IMR-90 (cell line): Measurements from ENCODE around the gene TMUB1. TPM values are rescaled to one million over a fixed set of nuclear protein-coding genes. Genes with fewer than 3 reads are reported as not detected.

Experiments used
- ATAC-seq: fragments of 200-7000 bp; cut with Tn5 transposase; 2 replicates; pipeline ENCODE4 v1.9.1; 2020; ENCODE audit warnings: low read depth, mild to moderate bottlenecking, moderate library complexity
- BruUV-seq: library from RNA; stranded (reverse); fragments of 400-500 nt; replicated peaks from 2 replicates; lab custom pipeline; 2021; lab: Mats Ljungman, UMichigan
- CTCF ChIA-PET: fragments of 300-600 bp; formaldehyde crosslinking; extraction: SDS; loops from one replicate; lab custom pipeline; 2021; ENCODE audit warnings: antibody characterized with exemption; lab: Yijun Ruan, JAX
- POLR2A ChIA-PET: fragments of 300-600 bp; sonication (Branson Sonifier 250); formaldehyde crosslinking; loops from one replicate; lab custom pipeline; 2022; ENCODE audit warnings: antibody characterized with exemption; ENCODE audit not compliant: unreplicated experiment; lab: Charles Lee
- DNase-seq: peaks from one replicate; pipeline ENCODE4 v3.0.0; 2013
- H2AFZ ChIP-seq: replicated peaks from 2 replicates; pipeline ENCODE3; 2013; ENCODE audit warnings: low read length, mild to moderate bottlenecking; ENCODE audit not compliant: poor library complexity
- H2AK5ac ChIP-seq: 2 replicates; pipeline ENCODE4 v1.6.1; 2013; ENCODE audit warnings: low read depth, low read length, inconsistent platforms
- H2AK9ac ChIP-seq: replicated peaks from 2 replicates; pipeline ENCODE3; 2013; ENCODE audit warnings: mild to moderate bottlenecking, low read depth, low read length, moderate library complexity; ENCODE audit not compliant: poor library complexity
- H2BK120ac ChIP-seq: 2 replicates; pipeline ENCODE4 v1.6.1; 2013; ENCODE audit warnings: low read depth, low read length, inconsistent platforms
- H2BK15ac ChIP-seq: 3 replicates; pipeline ENCODE4 v1.6.1; 2013; ENCODE audit warnings: low read depth, low read length, inconsistent platforms
- H2BK20ac ChIP-seq: 2 replicates; pipeline ENCODE4 v1.6.1; 2013; ENCODE audit warnings: low read depth, mild to moderate bottlenecking, inconsistent platforms, low read length, moderate library complexity
- H2BK5ac ChIP-seq: 2 replicates; pipeline ENCODE4 v1.6.1; 2013; ENCODE audit warnings: mild to moderate bottlenecking, low read depth, low read length, inconsistent platforms; ENCODE audit not compliant: poor library complexity, severe bottlenecking
- H3K14ac ChIP-seq: replicated peaks from 2 replicates; pipeline ENCODE4 v1.6.1; 2013; ENCODE audit warnings: low read depth, low read length, inconsistent platforms
- H3K18ac ChIP-seq: 2 replicates; pipeline ENCODE4 v1.6.1; 2013; ENCODE audit warnings: low read depth, low read length, control low read depth
- H3K23ac ChIP-seq: 2 replicates; pipeline ENCODE4 v1.6.1; 2013; ENCODE audit warnings: low read depth, low read length, inconsistent platforms
- H3K27ac ChIP-seq: 2 replicates; pipeline ENCODE4 v1.5.1; 2013; ENCODE audit warnings: mild to moderate bottlenecking, control low read depth, low read length; ENCODE audit not compliant: insufficient read depth
- H3K27me3 ChIP-seq: 2 replicates; pipeline ENCODE4 v1.6.1; 2013; ENCODE audit warnings: low read length; ENCODE audit not compliant: control insufficient read depth, insufficient read depth
- H3K36me3 ChIP-seq: 2 replicates; pipeline ENCODE4 v1.6.1; 2013; ENCODE audit warnings: low read length, mixed read lengths; ENCODE audit not compliant: control insufficient read depth, insufficient read depth
- H3K4ac ChIP-seq: 2 replicates; pipeline ENCODE4 v1.6.1; 2013; ENCODE audit warnings: low read depth, low read length, inconsistent platforms
- H3K4me1 ChIP-seq: 2 replicates; pipeline ENCODE4 v1.6.1; 2013; ENCODE audit warnings: low read length, mixed read lengths; ENCODE audit not compliant: control insufficient read depth, insufficient read depth
- H3K4me2 ChIP-seq: 2 replicates; pipeline ENCODE4 v1.6.1; 2013; ENCODE audit warnings: low read depth, mild to moderate bottlenecking, control low read depth, low read length, moderate library complexity
- H3K4me3 ChIP-seq: 2 replicates; pipeline ENCODE4 v1.5.1; 2013; ENCODE audit warnings: low read depth, mild to moderate bottlenecking, control low read depth, low read length, moderate library complexity; ENCODE audit not compliant: insufficient read depth
- H3K56ac ChIP-seq: 2 replicates; pipeline ENCODE4 v1.6.1; 2013; ENCODE audit warnings: low read length, inconsistent platforms; ENCODE audit not compliant: insufficient read depth; ENCODE audit errors: extremely low read depth
- H3K79me1 ChIP-seq, 2 experiments: 2 replicates each; pipeline ENCODE4 v1.6.1; 2013; ENCODE audit warnings: low read length in 2 of 2, inconsistent platforms in 1 of 2, low read depth in 1 of 2
- H3K9ac ChIP-seq: 2 replicates; pipeline ENCODE4 v1.6.1; 2013; ENCODE audit warnings: low read depth, low read length, control low read depth
- H3K9me1 ChIP-seq: 2 replicates; pipeline ENCODE4 v1.6.1; 2013; ENCODE audit warnings: low read length, inconsistent platforms; ENCODE audit not compliant: insufficient read depth
- H3K9me3 ChIP-seq: 2 replicates; pipeline ENCODE4 v1.6.1; 2013; ENCODE audit warnings: low read length; ENCODE audit not compliant: control insufficient read depth, insufficient read depth
- H4K20me1 ChIP-seq: 2 replicates; pipeline ENCODE4 v1.6.1; 2013; ENCODE audit warnings: low read length, inconsistent platforms; ENCODE audit not compliant: insufficient read depth
- H4K5ac ChIP-seq: 2 replicates; pipeline ENCODE4 v1.6.1; 2013; ENCODE audit warnings: mild to moderate bottlenecking, low read depth, low read length, control low read depth
- H4K8ac ChIP-seq, 2 experiments: 2 replicates each; pipeline ENCODE4 v1.6.1; 2013; ENCODE audit warnings: low read depth in 2 of 2, low read length in 2 of 2, control low read depth in 1 of 2, inconsistent platforms in 1 of 2
- H4K91ac ChIP-seq: 2 replicates; pipeline ENCODE4 v1.6.1; 2013; ENCODE audit warnings: low read depth, low read length, inconsistent platforms; ENCODE audit not compliant: insufficient read depth
- BHLHE40 ChIP-seq: fragments of 150-350 bp; IDR thresholded peaks from 2 replicates; pipeline ENCODE4 v1.6.1; 2016; ENCODE audit warnings: mild to moderate bottlenecking, low read depth, low read length
- CHD1 ChIP-seq: IDR thresholded peaks from 2 replicates; pipeline ENCODE4 v1.6.1; 2012; ENCODE audit warnings: low read depth, low read length, improper control_type of control experiment
- FOS ChIP-seq: fragments of 150-350 bp; IDR thresholded peaks from 2 replicates; pipeline ENCODE4 v1.6.1; 2016; ENCODE audit warnings: low read depth, low read length
- MAFK ChIP-seq: IDR thresholded peaks from 2 replicates; pipeline ENCODE4 v1.6.1; 2012; ENCODE audit warnings: low read depth, low read length, improper control_type of control experiment
- MXI1 ChIP-seq: IDR thresholded peaks from 2 replicates; pipeline ENCODE4 v1.6.1; 2012; ENCODE audit warnings: low read depth, mild to moderate bottlenecking, low read length, moderate library complexity, borderline replicate concordance
- POLR2A ChIP-seq: IDR thresholded peaks from 2 replicates; pipeline ENCODE4 v1.6.1; 2012; ENCODE audit warnings: mild to moderate bottlenecking, low read depth, low read length
- RAD21 ChIP-seq: IDR thresholded peaks from 2 replicates; pipeline ENCODE4 v1.6.1; 2012; ENCODE audit warnings: low read length, improper control_type of control experiment
- RFX5 ChIP-seq: IDR thresholded peaks from 2 replicates; pipeline ENCODE4 v1.8.0; 2012; ENCODE audit warnings: low read depth, mild to moderate bottlenecking, low read length, moderate library complexity
- WGBS, 2 experiments: methylation state at CpG; one replicate each; pipeline versions ENCODE4 v1.1.5 to v1.1.7; 2013; ENCODE audit warnings: missing lambda C conversion rate in 2 of 2; ENCODE audit not compliant: insufficient read length in 1 of 2; ENCODE audit errors: extremely low coverage in 2 of 2; 5-methylcytosine and 5-hydroxymethylcytosine counted together
- dilution Hi-C: fragments of 300-500 bp; cut with HindIII; formaldehyde crosslinking; loops from one replicate; pipeline ENCODE4 v1.14.3; 2018; ENCODE audit warnings: low sequenced_read_pairs; ENCODE audit not compliant: unreplicated experiment
- in situ Hi-C: fragments of 300-500 bp; cut with MboI; formaldehyde crosslinking; loops from 3 replicates; pipeline ENCODE4 v1.14.3; 2019; ENCODE audit warnings: low sequenced_read_pairs, inconsistent platforms, mixed read lengths
- intact Hi-C: fragments of 100-400 bp; cut with micrococcal nuclease; formaldehyde crosslinking; loops from 2 replicates; pipeline ENCODE4 v1.10.0; 2022
- polyA plus RNA-seq, 3 experiments: library from polyadenylated mRNA; depleted of rRNA; stranded (reverse); fragments of >200 nt; gene quantifications; 2 replicates each; pipeline ENCODE4 v1.2.3, GENCODE V29; 2012; ENCODE audit warnings: low replicate concordance in 1 of 3
- total RNA-seq: library from RNA; depleted of rRNA; stranded (reverse); fragments of >200 nt; gene quantifications from 2 replicates; pipeline ENCODE4 v1.2.3, GENCODE V29; 2012
- TF ChIP-seq, protein P1 (sequence below): conservative IDR thresholded peaks from 2 replicates; pipeline ENCODE4 v1.5.1; 2012; ENCODE audit warnings: mild to moderate bottlenecking, low read depth, low read length, improper control_type of control experiment
- TF ChIP-seq, protein P2 (sequence below): fragments of 150-350 bp; IDR thresholded peaks from 2 replicates; pipeline ENCODE4 v1.6.1; 2016; ENCODE audit warnings: low read depth, mild to moderate bottlenecking, low read length, moderate library complexity, borderline replicate concordance

The TMUB1 gene
- total and polyA plus RNA-seq, 2 of the 4 experiments (the other 2 are of a cell fraction): 6.8 to 29.8 TPM

DNA sequence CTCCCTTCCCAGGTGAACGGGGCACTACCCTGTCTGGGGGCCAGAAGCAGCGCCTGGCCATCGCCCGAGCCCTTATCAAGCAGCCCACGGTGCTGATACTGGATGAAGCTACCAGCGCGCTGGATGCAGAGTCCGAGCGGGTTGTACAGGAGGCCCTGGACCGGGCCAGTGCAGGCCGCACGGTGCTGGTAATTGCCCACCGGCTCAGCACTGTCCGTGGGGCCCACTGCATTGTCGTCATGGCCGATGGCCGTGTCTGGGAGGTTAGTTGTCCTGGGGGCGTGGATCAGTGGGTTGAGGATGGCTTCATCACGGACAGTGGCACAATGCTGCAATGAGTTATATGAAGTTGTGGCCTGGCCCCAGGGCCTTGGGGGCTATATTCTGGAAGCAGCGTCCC is 39.3 kb downstream of the TMUB1 start:
- no peak for ATAC-seq
- peaks cover 15% of the 10 kb centered on the region for H3K9me1 ChIP-seq
- H3K4me2 ChIP-seq: no peak overlapping the region
- H4K8ac ChIP-seq: no peak overlapping the region
- H3K27me3 ChIP-seq: no peaks in the 10 kb centered on the region
- H2BK15ac ChIP-seq: no peak overlapping the region
- 97% methylated on average over 17 of the region's 20 CpGs; no CpG with 5 or more reads in 1 of the 2 experiments for WGBS, 2 experiments
- H3K9ac ChIP-seq: no peak overlapping the region
- H2BK120ac ChIP-seq: no peak overlapping the region
- peaks cover 20% of the 10 kb centered on the region for H4K20me1 ChIP-seq
- H3K4ac ChIP-seq: no peak overlapping the region
- no peak overlapping the region for H4K91ac ChIP-seq
- no peak overlapping the region for H2BK20ac ChIP-seq
- H3K4me1 ChIP-seq: peaks cover 19% of the 10 kb centered on the region
- in situ Hi-C loops (no loop called here), intact Hi-C loops (no loop called here), dilution Hi-C loops (no loop called here)
- H2BK5ac ChIP-seq: no peak overlapping the region
- H2AFZ ChIP-seq: no peak overlapping the region
- no peak overlapping the region for H3K23ac ChIP-seq
- no peak overlapping the region; the same call in 1 of the 2 replicates for H3K56ac ChIP-seq
- BruUV-seq: no TSS peak
- H3K27ac ChIP-seq: no peak overlapping the region
- DNase-seq: no peak
- H4K5ac ChIP-seq: no peak overlapping the region
- ChIA-PET CTCF (no interaction called here), POLR2A (no interaction called here)
- no peaks in the 10 kb centered on the region for H3K9me3 ChIP-seq
- H2AK9ac ChIP-seq: no peak overlapping the region
- TF ChIP-seq FOS: no peak
- no peak for TF ChIP-seq RAD21
- TF ChIP-seq, protein P1, sequence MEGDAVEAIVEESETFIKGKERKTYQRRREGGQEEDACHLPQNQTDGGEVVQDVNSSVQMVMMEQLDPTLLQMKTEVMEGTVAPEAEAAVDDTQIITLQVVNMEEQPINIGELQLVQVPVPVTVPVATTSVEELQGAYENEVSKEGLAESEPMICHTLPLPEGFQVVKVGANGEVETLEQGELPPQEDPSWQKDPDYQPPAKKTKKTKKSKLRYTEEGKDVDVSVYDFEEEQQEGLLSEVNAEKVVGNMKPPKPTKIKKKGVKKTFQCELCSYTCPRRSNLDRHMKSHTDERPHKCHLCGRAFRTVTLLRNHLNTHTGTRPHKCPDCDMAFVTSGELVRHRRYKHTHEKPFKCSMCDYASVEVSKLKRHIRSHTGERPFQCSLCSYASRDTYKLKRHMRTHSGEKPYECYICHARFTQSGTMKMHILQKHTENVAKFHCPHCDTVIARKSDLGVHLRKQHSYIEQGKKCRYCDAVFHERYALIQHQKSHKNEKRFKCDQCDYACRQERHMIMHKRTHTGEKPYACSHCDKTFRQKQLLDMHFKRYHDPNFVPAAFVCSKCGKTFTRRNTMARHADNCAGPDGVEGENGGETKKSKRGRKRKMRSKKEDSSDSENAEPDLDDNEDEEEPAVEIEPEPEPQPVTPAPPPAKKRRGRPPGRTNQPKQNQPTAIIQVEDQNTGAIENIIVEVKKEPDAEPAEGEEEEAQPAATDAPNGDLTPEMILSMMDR: no peak
- TF ChIP-seq BHLHE40: no peak
- no peak for TF ChIP-seq MAFK
- TF ChIP-seq CHD1: no peak
- TF ChIP-seq RFX5: no peak
- no peak for TF ChIP-seq POLR2A
- TF ChIP-seq MXI1: no peak
- TF ChIP-seq, protein P2, sequence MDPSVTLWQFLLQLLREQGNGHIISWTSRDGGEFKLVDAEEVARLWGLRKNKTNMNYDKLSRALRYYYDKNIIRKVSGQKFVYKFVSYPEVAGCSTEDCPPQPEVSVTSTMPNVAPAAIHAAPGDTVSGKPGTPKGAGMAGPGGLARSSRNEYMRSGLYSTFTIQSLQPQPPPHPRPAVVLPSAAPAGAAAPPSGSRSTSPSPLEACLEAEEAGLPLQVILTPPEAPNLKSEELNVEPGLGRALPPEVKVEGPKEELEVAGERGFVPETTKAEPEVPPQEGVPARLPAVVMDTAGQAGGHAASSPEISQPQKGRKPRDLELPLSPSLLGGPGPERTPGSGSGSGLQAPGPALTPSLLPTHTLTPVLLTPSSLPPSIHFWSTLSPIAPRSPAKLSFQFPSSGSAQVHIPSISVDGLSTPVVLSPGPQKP: no peak
- H3K14ac ChIP-seq: no peak overlapping the region
- no peak overlapping the region for H3K4me3 ChIP-seq
- H3K79me1 ChIP-seq: peaks cover 0 to 5% of the 10 kb centered on the region in 2 experiments; a peak in 1 of 4 replicates
- H3K36me3 ChIP-seq: peaks cover 12% of the 10 kb centered on the region; the same call in 1 of the 2 replicates
- H2AK5ac ChIP-seq: no peak overlapping the region
- H3K18ac ChIP-seq: no peak overlapping the region
